Adrenal gland (tissue), 12 donors: ENCODE measurements around the gene AGPS. TPM values are rescaled to one million over a fixed set of nuclear protein-coding genes. Genes with fewer than 3 reads are reported as not detected.

Experiments used
- DNase-seq, 7 donors: peaks; one replicate each; pipeline ENCODE4 v3.0.0-alpha.2; 2019 to 2020
- H3K27ac ChIP-seq, 5 donors: fragments of 200-600 bp; sonication (generic) in 4 of 5; 1 replicate in 3 of 5; 2 replicates in 2 of 5; pipeline versions ENCODE4 v1.5.1 to v1.8.0; 2016 to 2020; ENCODE audit warnings: mild to moderate bottlenecking in 1 of 5
- H3K27me3 ChIP-seq: fragments of 200-600 bp; 2 replicates; pipeline ENCODE4 v1.8.0; 2021
- H3K36me3 ChIP-seq, 2 donors: fragments of 200-600 bp; replicated peaks in 1 of 2; 1 replicate in 1 of 2; 2 replicates in 1 of 2; pipeline versions ENCODE4 v1.5.1 to v1.8.0; 2018 to 2022
- H3K4me1 ChIP-seq, 2 donors: fragments of 200-600 bp; replicated peaks in 1 of 2; 1 replicate in 1 of 2; 2 replicates in 1 of 2; pipeline versions ENCODE4 v1.5.1 to v1.8.0; 2018 to 2021
- H3K4me3 ChIP-seq, 4 donors: fragments of 200-600 bp; sonication (generic) in 3 of 4; one replicate each; pipeline ENCODE4 v1.5.1; 2016 to 2018
- H3K9me3 ChIP-seq, 3 donors: fragments of 200-600 bp; sonication (generic) in 1 of 3; replicated peaks in 1 of 3; 1 replicate in 2 of 3; 2 replicates in 1 of 3; pipeline versions ENCODE4 v1.5.1 to v1.8.0; 2016 to 2021
- CTCF ChIP-seq, 6 experiments: fragments of 450-650 bp in 4 of 6; fragments of 200-600 bp in 2 of 6; sonication (generic) in 1 of 6; IDR thresholded peaks; 1 replicate in 5 of 6; 2 replicates in 1 of 6; pipeline versions ENCODE4 v1.5.1 to v1.8.0; 2016 to 2021; ENCODE audit warnings: antibody characterized with exemption in 6 of 6, mild to moderate bottlenecking in 2 of 6, moderate library complexity in 1 of 6
- POLR2A ChIP-seq, 2 donors: fragments of 450-650 bp; IDR thresholded peaks; one replicate each; pipeline ENCODE4 v1.6.1; 2017; ENCODE audit warnings: antibody characterized with exemption in 2 of 2, mild to moderate bottlenecking in 2 of 2, moderate library complexity in 1 of 2
- WGBS, 4 donors: extraction: QIAGEN DNeasy Blood & Tissue Kit in 2 of 4; methylation state at CpG; one replicate each; pipeline versions ENCODE4 v1.1.5 to v1.1.7; 2013 to 2017; 5-methylcytosine and 5-hydroxymethylcytosine counted together
- intact Hi-C, 2 donors: fragments of 100-400 bp; cut with DNase I; formaldehyde crosslinking; loops; one replicate each; pipeline versions ENCODE4 v1.14.1 to v1.15.0; 2022 to 2023
- polyA plus RNA-seq, 3 donors: library from polyadenylated mRNA; stranded (reverse); fragments of 200-250 nt in 2 of 3; fragments of 350-450 nt in 1 of 3; fragmentation: Illumina TruSeq in 1 of 3; extraction: RNeasy Lipid Tissue Mini Kit (QIAGEN cat#74804) in 1 of 3; gene quantifications; one replicate each; pipeline ENCODE4 v1.2.3, GENCODE V29; 2013 to 2014
- total RNA-seq, 9 donors: library from RNA; depleted of rRNA in 4 of 9; stranded (reverse); fragments of >200 nt in 4 of 9; fragments of 120-200 nt in 1 of 9; fragmentation: NEBNext Ultra II Directional in 1 of 9; extraction: Animal tissue kit (Norgen Biotek cat#: 25700) in 1 of 9; gene quantifications; one replicate each; pipeline versions ENCODE4 v1.1.0 to v1.2.4, GENCODE V29; 2013 to 2023
- donor health status: healthy with polysubstance abuse.
- donor health status: Bipolar disorder and iron deficiency.
- donor health status: DM: yes; HTN: yes; CAD: no.
- donor health status: DM: no; HTN: no; CAD: no.
- donor health status: DM: no; HTN: no; CAD: no.
- donor health status: DM: yes; HTN: yes; CAD: no.

The AGPS gene
- total and polyA plus RNA-seq, 12 donors: 3.8 to 43.1 (median 32.8) TPM

- Histone ChIP-seq H3K9me3 (no peaks in the 10 kb centered on the region), H3K27ac (no peak overlapping the region), H3K4me1 (no peaks in the 10 kb centered on the region), H3K36me3 (no peaks in the 10 kb centered on the region), H3K27me3 (no peaks in the 10 kb centered on the region), H3K4me3 (no peak overlapping the region)
- intact Hi-C loops: no loop called here
- no peak for DNase-seq
- WGBS, 4 donors: 89 to 100% (median 95%) methylated on average over 1 of the region's 1 CpG
- TF ChIP-seq POLR2A (IDR thresholded peaks at IDR 0.05) (no peak), CTCF (IDR thresholded peaks at IDR 0.05) (no peak)
Measured at GRCh38 chr2:177537213-177537612, 144.6 kb downstream of the AGPS start.

- H3K27me3 ChIP-seq: no peaks in the 10 kb centered on the region
- no peak for TF ChIP-seq POLR2A (IDR thresholded peaks at IDR 0.05)
- TF ChIP-seq CTCF (IDR thresholded peaks at IDR 0.05): no peak
- H3K9me3 ChIP-seq: no peaks in the 10 kb centered on the region
- DNase-seq: no peak
- H3K36me3 ChIP-seq: no peaks in the 10 kb centered on the region
- no peak overlapping the region for H3K27ac ChIP-seq
- intact Hi-C loops: no loop called here
- no peak overlapping the region for H3K4me3 ChIP-seq
- H3K4me1 ChIP-seq: no peaks in the 10 kb centered on the region
- 57 to 77% (median 59%) methylated on average over 3 of the region's 3 CpGs for WGBS, 4 donors
Measured at GRCh38 chr2:177537636-177538035, 145.1 kb downstream of the AGPS start.

GRCh38 chr2:177538323-177538722 lies 145.8 kb downstream of the AGPS start:
- Histone ChIP-seq H3K4me3 (no peak overlapping the region), H3K36me3 (no peaks in the 10 kb centered on the region), H3K4me1 (no peaks in the 10 kb centered on the region), H3K27ac (no peak overlapping the region), H3K27me3 (no peaks in the 10 kb centered on the region), H3K9me3 (no peaks in the 10 kb centered on the region)
- DNase-seq: no peak
- no peak for TF ChIP-seq CTCF (IDR thresholded peaks at IDR 0.05)
- no peak for TF ChIP-seq POLR2A (IDR thresholded peaks at IDR 0.05)
- intact Hi-C loops: no loop called here
- WGBS, 4 donors: 63 to 82% (median 75%) methylated on average over 3 of the region's 3 CpGs

GRCh38 chr2:177540283-177540682 lies 147.7 kb downstream of the AGPS start:
- DNase-seq: no peak
- H3K27me3 ChIP-seq: no peaks in the 10 kb centered on the region
- H3K4me3 ChIP-seq: no peak overlapping the region
- intact Hi-C loops: no loop called here
- no peaks in the 10 kb centered on the region for H3K36me3 ChIP-seq
- no peaks in the 10 kb centered on the region for H3K9me3 ChIP-seq
- WGBS, 4 donors: 92 to 100% (median 98%) methylated on average over 1 of the region's 1 CpG
- no peak for TF ChIP-seq CTCF (IDR thresholded peaks at IDR 0.05)
- no peak for TF ChIP-seq POLR2A (IDR thresholded peaks at IDR 0.05)
- no peak overlapping the region for H3K27ac ChIP-seq
- no peaks in the 10 kb centered on the region for H3K4me1 ChIP-seq
